Endometrial microvascular endothelial cells (primary cell): Measurements from ENCODE around the gene BASP1. TPM values are rescaled to one million over a fixed set of nuclear protein-coding genes. Genes with fewer than 3 reads are reported as not detected.

Source experiments
- in situ Hi-C: cut with HindIII; loops from 2 replicates; pipeline ENCODE4 v1.10.0; 2017; ENCODE audit warnings: low sequenced_read_pairs, low pct_unique_long_range_greater_than_20kb; ENCODE audit errors: inconsistent ontology term
- total RNA-seq: library from RNA; depleted of rRNA; stranded (reverse); fragments of >200 nt; gene quantifications from one replicate; pipeline ENCODE4 v1.2.3, GENCODE V29; 2015; ENCODE audit errors: inconsistent ontology term

Gene BASP1
- total RNA-seq, 1 donor from 2014 or later: 117 TPM

GRCh38 chr5:17189381-17190036, 27.9 kb upstream of the BASP1 start:
- in situ Hi-C loops: loop anchor here (25.0 kb wide), 1 partner anchor 402 kb away; no protein-coding TSS in a partner anchor

GRCh38 chr5:17190242-17190778, 27.1 kb upstream of the BASP1 start:
- in situ Hi-C loops: loop anchor here (25.0 kb wide), 1 partner anchor 403 kb away; no protein-coding TSS in a partner anchor

- in situ Hi-C loops: loop anchor here (25.0 kb wide), 1 partner anchor 404 kb away; no protein-coding TSS in a partner anchor
These were observed 26.5 kb upstream of the BASP1 start for GRCh38 chr5:17190799-17191391.

- in situ Hi-C loops: loop anchor here (25.0 kb wide), 1 partner anchor 404 kb away; no protein-coding TSS in a partner anchor
These were observed 25.9 kb upstream of the BASP1 start for GRCh38 chr5:17191574-17191973.

GRCh38 chr5:17192191-17192590, 25.2 kb upstream of the BASP1 start:
- in situ Hi-C loops: loop anchor here (25.0 kb wide), 1 partner anchor 405 kb away; no protein-coding TSS in a partner anchor

- in situ Hi-C loops: loop anchor here (25.0 kb wide), 1 partner anchor 409 kb away; no protein-coding TSS in a partner anchor
These were observed 21.4 kb upstream of the BASP1 start for GRCh38 chr5:17196024-17196423.

GRCh38 chr5:17196697-17197096, 20.7 kb upstream of the BASP1 start:
- in situ Hi-C loops: loop anchor here (25.0 kb wide), 1 partner anchor 409 kb away; no protein-coding TSS in a partner anchor

GRCh38 chr5:17203329-17204132, 13.9 kb upstream of the BASP1 start:
- in situ Hi-C loops: no loop called here

- in situ Hi-C loops: no loop called here
These were observed 13.3 kb upstream of the BASP1 start for GRCh38 chr5:17204133-17204489.

- in situ Hi-C loops: no loop called here
These were observed 11.4 kb upstream of the BASP1 start for GRCh38 chr5:17206021-17206420.

- in situ Hi-C loops: no loop called here
These were observed 5.2 kb upstream of the BASP1 start for GRCh38 chr5:17212191-17212590.

- in situ Hi-C loops: no loop called here
These were observed 4.4 kb upstream of the BASP1 start for GRCh38 chr5:17212996-17213395.

GRCh38 chr5:17213938-17214337, 3.5 kb upstream of the BASP1 start:
- in situ Hi-C loops: no loop called here

GRCh38 chr5:17214893-17215292, 2.5 kb upstream of the BASP1 start:
- in situ Hi-C loops: no loop called here

- in situ Hi-C loops: no loop called here
These were observed 2.1 kb upstream of the BASP1 start for GRCh38 chr5:17215361-17215760.

- in situ Hi-C loops: no loop called here
These were observed 1.1 kb upstream of the BASP1 start for GRCh38 chr5:17216176-17216973.

GRCh38 chr5:17216974-17217492, 398 bp upstream of the BASP1 start:
- in situ Hi-C loops: no loop called here

GRCh38 chr5:17218353-17219005, 1.0 kb downstream of the BASP1 start:
- in situ Hi-C loops: no loop called here
